Neural cell (in vitro differentiated cells): Measurements from ENCODE around the gene ECEL1. TPM values are rescaled to one million over a fixed set of nuclear protein-coding genes. Genes with fewer than 3 reads are reported as not detected.

Experiments
- H2AFZ ChIP-seq: fragments of 200-600, 300-800 bp; sonication (generic), shearing (Covaris generic); 2 replicates; pipeline ENCODE4 v1.6.0; 2014; ENCODE audit warnings: low read depth, mild to moderate bottlenecking, antibody characterized with exemption, low read length, moderate library complexity
- H3F3A ChIP-seq: fragments of 200-600 bp; shearing (Covaris generic); 2 replicates; pipeline ENCODE4 v1.6.1; 2016; ENCODE audit warnings: mild to moderate bottlenecking, moderate library complexity, mixed read lengths, antibody characterized with exemption, low read length; ENCODE audit not compliant: insufficient read depth, poor library complexity, severe bottlenecking
- H3K27ac ChIP-seq: fragments of 200-600, 300-800 bp; sonication (generic), shearing (Covaris generic); 2 replicates; pipeline ENCODE4 v1.5.1; 2014; ENCODE audit warnings: mild to moderate bottlenecking, low read length, moderate library complexity
- H3K27me3 ChIP-seq: fragments of 300-800, 200-600 bp; sonication (generic), shearing (Covaris generic); 2 replicates; pipeline ENCODE4 v1.6.0; 2014; ENCODE audit warnings: mild to moderate bottlenecking, low read depth, low read length, moderate library complexity; ENCODE audit not compliant: insufficient read depth
- H3K36me3 ChIP-seq: fragments of 300-800, 200-600 bp; sonication (generic), shearing (Covaris generic); 2 replicates; pipeline ENCODE4 v1.5.1; 2014; ENCODE audit warnings: mild to moderate bottlenecking, antibody characterized with exemption, low read length, moderate library complexity; ENCODE audit not compliant: insufficient read depth
- H3K4me2 ChIP-seq: fragments of 300-800, 200-600 bp; sonication (generic), shearing (Covaris generic); 2 replicates; pipeline ENCODE4 v1.6.0; 2014; ENCODE audit warnings: mild to moderate bottlenecking, low read length
- H3K4me3 ChIP-seq: fragments of 300-800, 200-600 bp; sonication (generic), shearing (Covaris generic); 2 replicates; pipeline ENCODE4 v1.5.1; 2014; ENCODE audit warnings: mild to moderate bottlenecking, low read length, moderate library complexity
- H3K79me2 ChIP-seq: fragments of 200-600 bp; shearing (Covaris generic); replicated peaks from 2 replicates; pipeline ENCODE4 v1.6.0; 2014; ENCODE audit warnings: mild to moderate bottlenecking, low read length, moderate library complexity; ENCODE audit not compliant: insufficient read depth
- H3K9ac ChIP-seq: fragments of 300-800, 200-600 bp; sonication (generic), shearing (Covaris generic); 2 replicates; pipeline ENCODE4 v1.6.1; 2016; ENCODE audit warnings: mild to moderate bottlenecking, low read length, mixed read lengths
- H3K9me2 ChIP-seq: fragments of 200-600 bp; shearing (Covaris generic); 2 replicates; pipeline ENCODE4 v1.6.1; 2016; ENCODE audit warnings: mild to moderate bottlenecking, low read length, mixed read lengths; ENCODE audit not compliant: insufficient read depth
- H3K9me3 ChIP-seq: fragments of 200-600, 300-800 bp; sonication (generic), shearing (Covaris generic); 2 replicates; pipeline ENCODE4 v1.6.1; 2016; ENCODE audit warnings: mild to moderate bottlenecking, mixed run types, low read length, moderate library complexity, mixed read lengths
- H4K20me1 ChIP-seq: fragments of 200-600 bp; shearing (Covaris generic); 2 replicates; pipeline ENCODE4 v1.6.1; 2016; ENCODE audit warnings: mild to moderate bottlenecking, mixed run types; ENCODE audit not compliant: insufficient read depth
- CTCF ChIP-seq: fragments of 450-650 bp; IDR thresholded peaks from 2 replicates; pipeline ENCODE4 v1.5.1; 2014; ENCODE audit warnings: antibody characterized with exemption, mild to moderate bottlenecking, moderate library complexity; ENCODE audit not compliant: poor library complexity, severe bottlenecking
- EP300 ChIP-seq: fragments of 450-650 bp; conservative IDR thresholded peaks from 2 replicates; pipeline ENCODE4 v1.6.1; 2014; ENCODE audit warnings: antibody characterized with exemption, mild to moderate bottlenecking, moderate library complexity; ENCODE audit not compliant: poor library complexity, severe bottlenecking
- EZH2 ChIP-seq: fragments of 200-600, 300-800 bp; shearing (Covaris generic), sonication (generic); IDR thresholded peaks from 2 replicates; pipeline ENCODE4 v1.6.1; 2014; ENCODE audit warnings: antibody characterized with exemption, low read length, borderline replicate concordance, mild to moderate bottlenecking; ENCODE audit not compliant: insufficient read depth, poor library complexity, severe bottlenecking
- MXI1 ChIP-seq: fragments of 450-650 bp; conservative IDR thresholded peaks from 2 replicates; pipeline ENCODE4 v1.6.1; 2014; ENCODE audit warnings: antibody characterized with exemption, mild to moderate bottlenecking; ENCODE audit not compliant: poor library complexity, severe bottlenecking
- POLR2AphosphoS5 ChIP-seq: IDR thresholded peaks from 2 replicates; pipeline ENCODE4 v1.6.1; 2012
- RAD21 ChIP-seq: fragments of 450-650 bp; conservative IDR thresholded peaks from 2 replicates; pipeline ENCODE4 v1.6.1; 2014; ENCODE audit warnings: antibody characterized with exemption, mild to moderate bottlenecking, moderate library complexity
- REST ChIP-seq: IDR thresholded peaks from 2 replicates; pipeline ENCODE4 v1.6.1; 2012; ENCODE audit warnings: borderline replicate concordance
- SMC3 ChIP-seq: fragments of 450-650 bp; conservative IDR thresholded peaks from 2 replicates; pipeline ENCODE4 v1.6.1; 2014; ENCODE audit warnings: antibody characterized with exemption, mild to moderate bottlenecking, moderate library complexity; ENCODE audit not compliant: poor library complexity
- TAF1 ChIP-seq: IDR thresholded peaks from 2 replicates; pipeline ENCODE4 v1.6.1; 2012; ENCODE audit warnings: low read depth
- polyA plus RNA-seq: library from polyadenylated mRNA; depleted of rRNA; stranded (reverse); fragments of >200 nt; gene quantifications from 2 replicates; pipeline ENCODE4 v1.2.3, GENCODE V29; 2014

Gene ECEL1
- polyA plus RNA-seq, 1 donor from 2014 or later, result 60.9 TPM

- Histone ChIP-seq H2AFZ (no peak overlapping the region), H3K27ac (no peak overlapping the region), H4K20me1 (no peaks in the 10 kb centered on the region), H3F3A (no peaks in the 10 kb centered on the region), H3K36me3 (no peaks in the 10 kb centered on the region), H3K9me2 (no peaks in the 10 kb centered on the region), H3K4me2 (no peak overlapping the region), H3K9me3 (no peaks in the 10 kb centered on the region), H3K4me3 (no peak overlapping the region), H3K79me2 (no peaks in the 10 kb centered on the region), H3K9ac (no peak overlapping the region), H3K27me3 (no peaks in the 10 kb centered on the region)
- TF ChIP-seq POLR2AphosphoS5 (no peak), SMC3 (no peak), RAD21 (no peak), EP300 (no peak), TAF1 (no peak), EZH2 (no peak), REST (no peak), CTCF (no peak)
Measured at GRCh38 chr2:232473467-232473890, 14.2 kb downstream of the ECEL1 start.

- TF ChIP-seq EZH2 (no peak), MXI1 (no peak), POLR2AphosphoS5 (no peak), SMC3 (no peak), TAF1 (no peak), RAD21 (no peak), REST (no peak), CTCF (no peak), EP300 (no peak)
- no peak overlapping the region for H3K4me3 ChIP-seq
- H3K36me3 ChIP-seq, result no peaks in the 10 kb centered on the region
- H3K79me2 ChIP-seq, result no peaks in the 10 kb centered on the region
- H3K27ac ChIP-seq, result no peak overlapping the region
- H3K9ac ChIP-seq, result no peak overlapping the region
- H3K9me2 ChIP-seq, result no peaks in the 10 kb centered on the region
- no peak overlapping the region for H3K4me2 ChIP-seq
- H3F3A ChIP-seq, result no peaks in the 10 kb centered on the region
- no peak overlapping the region for H2AFZ ChIP-seq
- no peaks in the 10 kb centered on the region for H3K9me3 ChIP-seq
- no peaks in the 10 kb centered on the region for H4K20me1 ChIP-seq
- no peaks in the 10 kb centered on the region for H3K27me3 ChIP-seq
Measured at GRCh38 chr2:232466221-232466620, 21.4 kb downstream of the ECEL1 start.
